Fibroblast of skin of left biceps (primary cell): ENCODE data around the gene MATCAP1.

Source experiments
- DNase-seq, 2 experiments: peaks; one replicate each; pipeline ENCODE4 v3.0.0-alpha.2; 2013; ENCODE audit warnings: low read depth in 2 of 2

MATCAP1 gene

DNA sequence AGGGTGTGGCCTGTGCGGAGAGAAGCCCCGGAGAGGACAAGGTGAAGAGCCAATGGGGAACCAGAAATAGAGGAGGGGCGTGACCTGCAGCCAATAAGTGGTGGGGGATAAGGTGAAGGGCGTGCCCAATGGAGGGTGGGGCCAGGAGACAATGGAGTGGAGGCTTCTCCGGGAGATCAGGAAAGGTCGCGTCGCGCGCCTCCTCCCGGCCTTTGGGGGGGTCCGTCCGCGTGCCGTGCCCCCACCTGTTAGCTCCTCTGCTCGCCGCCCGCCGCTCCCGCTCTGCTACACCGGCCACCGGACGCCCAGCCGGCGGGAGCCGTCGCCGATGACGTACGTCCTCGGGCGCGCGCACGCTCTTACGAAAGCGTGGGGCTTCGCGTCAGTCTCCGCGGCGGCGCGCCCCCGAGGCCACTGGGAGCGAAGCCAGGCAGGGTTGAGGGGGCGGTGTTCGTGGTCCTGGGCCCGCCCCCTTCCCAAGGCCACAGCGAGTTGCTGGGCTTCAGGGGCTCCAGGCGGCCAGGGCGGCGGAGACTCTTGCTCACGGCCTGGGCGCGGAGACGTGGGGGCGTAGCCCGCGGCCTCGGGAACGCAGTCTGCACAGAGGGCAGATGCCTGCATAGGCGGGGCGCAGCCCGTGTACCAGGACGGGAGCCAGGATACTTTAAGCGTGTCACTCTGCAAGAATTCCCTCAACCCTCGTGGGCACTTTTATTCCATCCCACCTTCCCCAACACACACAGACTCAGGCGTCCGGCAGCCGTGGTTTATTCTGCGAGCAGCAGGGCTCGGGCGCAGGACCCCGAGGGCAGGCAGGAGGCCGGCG, at the start of gene MATCAP1:
MATCAP1 (minus strand) TSS at position 337 of the 826 bp plus-strand sequence. CDS start 3,353 bp downstream, outside the sequence.
- DNase-seq = peak; percentile 93

DNA sequence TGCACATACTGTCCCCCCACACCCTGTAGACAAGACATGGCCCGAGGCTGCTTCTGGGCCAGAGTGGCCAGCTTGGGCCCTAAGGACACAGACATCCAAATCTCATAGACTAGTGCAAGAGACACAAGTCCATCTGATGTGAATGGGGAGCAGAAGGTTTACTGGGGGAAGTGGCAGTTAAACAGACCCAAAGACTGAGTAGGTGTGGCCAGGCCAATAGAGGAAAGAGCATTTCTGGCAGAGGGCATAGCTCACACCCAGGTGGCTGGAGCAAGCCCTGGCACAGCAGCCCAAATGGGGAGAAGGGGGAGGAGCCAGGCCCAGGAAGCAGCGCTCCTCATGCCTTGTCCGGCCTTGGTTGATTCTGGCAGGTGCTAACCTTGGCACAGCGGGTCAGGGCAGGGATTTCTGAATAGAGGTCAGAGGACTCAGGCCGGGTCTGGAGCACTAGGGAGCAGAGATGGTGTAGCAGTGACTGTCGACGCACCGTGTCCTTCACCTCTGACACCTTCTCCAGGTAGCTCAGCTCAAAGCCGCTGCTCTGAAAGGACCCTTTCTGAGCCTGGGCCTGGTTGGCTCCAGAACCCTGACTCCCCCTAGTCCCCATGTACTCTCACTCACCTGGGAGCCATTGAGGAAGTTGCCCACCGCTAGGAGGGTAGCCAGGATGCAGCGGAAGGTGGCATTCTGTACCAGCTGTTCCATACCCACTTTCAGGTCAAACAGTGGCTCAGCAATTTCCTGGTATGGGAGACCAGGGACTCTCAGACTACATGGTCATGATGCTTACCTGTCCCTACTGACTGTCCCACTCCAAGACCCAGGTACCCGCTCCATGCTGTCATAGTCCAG, 47.3 kb upstream of the MATCAP1 start:
- DNase-seq = no peak

DNA sequence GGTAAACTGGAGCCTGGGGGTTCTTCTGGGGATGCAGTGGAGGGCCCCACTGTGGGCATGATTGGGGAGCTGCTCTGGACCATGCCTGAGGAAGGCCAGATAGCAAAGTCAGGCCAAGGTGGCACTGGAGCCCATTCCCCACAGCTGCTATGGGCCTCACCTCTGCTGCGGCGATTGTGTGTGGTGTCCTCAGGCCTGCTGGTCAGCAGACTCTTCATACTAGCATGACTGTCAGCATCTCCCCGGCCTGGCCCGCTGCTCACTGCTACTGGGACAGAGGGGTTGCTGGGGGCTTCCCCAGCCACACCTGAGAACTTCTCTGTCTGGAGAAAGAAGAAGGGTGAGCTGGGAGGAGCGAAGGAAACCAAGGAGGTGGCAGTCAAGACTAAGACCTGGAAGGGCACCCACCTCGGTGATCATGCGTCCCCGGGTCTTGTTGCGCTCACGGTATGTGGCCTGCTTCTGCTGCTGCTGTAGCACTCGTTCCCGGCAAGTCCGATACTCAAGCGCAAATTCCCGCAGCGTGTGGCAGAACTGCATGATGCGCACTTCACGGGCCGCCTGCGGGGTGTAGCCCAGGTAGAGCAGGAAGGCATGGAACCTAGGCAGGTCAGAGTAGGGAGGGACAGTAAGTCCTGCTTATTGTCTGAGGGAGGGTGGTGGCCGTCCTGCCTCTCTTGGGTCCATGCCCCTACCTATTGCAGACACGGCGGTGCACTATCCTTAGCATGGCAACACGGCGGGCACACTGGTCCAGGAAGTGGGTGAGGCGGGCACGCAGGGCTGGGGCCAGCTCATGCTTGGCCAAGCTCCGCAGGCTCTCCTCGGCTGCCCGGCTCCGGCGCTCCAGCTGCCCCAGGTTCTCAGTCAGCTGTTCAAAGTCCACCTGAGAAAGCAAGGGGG, 46.4 kb upstream of the MATCAP1 start:
- DNase-seq = no peak

DNA sequence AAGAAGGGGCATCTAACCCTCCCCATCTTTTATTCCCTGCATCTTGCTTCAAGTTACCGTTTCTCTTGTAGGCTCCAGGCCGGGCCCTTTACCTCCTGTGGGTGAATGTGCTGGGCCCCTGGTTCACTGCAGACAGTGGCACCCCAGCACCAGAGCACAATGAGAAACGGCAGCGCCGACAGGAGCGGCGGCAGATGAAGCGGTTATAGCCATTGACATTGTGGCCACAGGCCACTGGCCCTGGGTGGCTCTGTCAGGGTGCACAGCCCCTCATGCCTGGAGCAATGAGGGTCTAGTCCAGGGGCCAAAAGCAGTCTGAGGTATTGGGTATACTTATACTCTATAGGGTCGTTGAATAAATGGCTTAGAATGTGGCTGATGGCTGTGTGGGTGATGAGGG, 45.1 kb upstream of the MATCAP1 start:
- no peak for DNase-seq

DNA sequence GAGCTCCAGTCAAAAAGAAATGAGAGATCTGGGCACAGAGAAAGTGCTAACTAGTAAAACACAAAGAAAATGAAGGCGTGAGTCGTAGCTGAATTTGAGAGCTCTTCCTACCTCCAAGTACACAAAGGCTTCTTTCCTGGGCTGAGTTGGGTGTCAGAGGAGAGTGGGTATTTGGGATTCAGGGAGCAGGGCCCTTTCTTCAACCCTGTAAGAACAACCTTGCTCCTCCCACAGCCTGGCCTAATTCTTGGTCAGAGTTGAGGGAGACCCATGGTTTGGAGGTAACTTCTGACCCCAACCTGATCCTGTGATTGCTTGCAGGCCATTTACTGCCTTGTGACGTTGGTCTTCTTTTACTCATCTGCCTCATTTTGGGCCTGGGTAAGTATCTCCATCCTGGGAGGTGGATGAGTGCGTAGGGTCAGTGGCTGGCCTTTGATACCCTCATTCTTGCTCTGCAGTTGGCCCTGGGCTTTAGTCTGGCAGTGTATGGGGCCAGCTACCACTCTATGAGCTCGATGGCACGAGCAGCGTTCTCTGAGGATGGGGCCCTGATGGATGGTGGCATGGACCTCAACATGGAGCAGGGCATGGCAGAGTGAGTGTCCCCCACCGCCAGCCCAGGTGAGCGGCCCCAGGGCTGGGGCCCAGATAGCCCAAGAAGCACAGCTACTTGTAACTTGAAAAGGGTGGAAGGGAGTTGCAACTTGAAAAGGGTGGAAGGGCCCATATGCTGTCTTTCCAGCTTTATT, 44.4 kb upstream of the MATCAP1 start:
- DNase-seq = no peak

DNA sequence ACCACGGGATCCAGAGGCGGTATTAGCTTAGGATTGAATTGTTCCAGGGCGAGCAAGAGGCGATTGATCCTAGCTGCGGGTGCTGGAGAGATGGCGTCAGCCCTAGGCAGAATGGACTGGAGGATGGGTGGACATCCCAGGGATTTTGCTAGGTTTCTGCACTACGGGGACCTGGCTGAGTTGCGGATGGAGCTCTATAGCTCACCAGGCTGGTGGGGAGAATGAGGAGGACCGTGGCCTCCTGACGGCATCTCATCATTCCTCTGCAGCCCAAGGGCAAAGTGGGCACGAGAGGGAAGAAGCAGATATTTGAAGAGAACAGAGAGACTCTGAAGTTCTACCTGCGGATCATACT, 43.8 kb upstream of the MATCAP1 start:
- no peak for DNase-seq

DNA sequence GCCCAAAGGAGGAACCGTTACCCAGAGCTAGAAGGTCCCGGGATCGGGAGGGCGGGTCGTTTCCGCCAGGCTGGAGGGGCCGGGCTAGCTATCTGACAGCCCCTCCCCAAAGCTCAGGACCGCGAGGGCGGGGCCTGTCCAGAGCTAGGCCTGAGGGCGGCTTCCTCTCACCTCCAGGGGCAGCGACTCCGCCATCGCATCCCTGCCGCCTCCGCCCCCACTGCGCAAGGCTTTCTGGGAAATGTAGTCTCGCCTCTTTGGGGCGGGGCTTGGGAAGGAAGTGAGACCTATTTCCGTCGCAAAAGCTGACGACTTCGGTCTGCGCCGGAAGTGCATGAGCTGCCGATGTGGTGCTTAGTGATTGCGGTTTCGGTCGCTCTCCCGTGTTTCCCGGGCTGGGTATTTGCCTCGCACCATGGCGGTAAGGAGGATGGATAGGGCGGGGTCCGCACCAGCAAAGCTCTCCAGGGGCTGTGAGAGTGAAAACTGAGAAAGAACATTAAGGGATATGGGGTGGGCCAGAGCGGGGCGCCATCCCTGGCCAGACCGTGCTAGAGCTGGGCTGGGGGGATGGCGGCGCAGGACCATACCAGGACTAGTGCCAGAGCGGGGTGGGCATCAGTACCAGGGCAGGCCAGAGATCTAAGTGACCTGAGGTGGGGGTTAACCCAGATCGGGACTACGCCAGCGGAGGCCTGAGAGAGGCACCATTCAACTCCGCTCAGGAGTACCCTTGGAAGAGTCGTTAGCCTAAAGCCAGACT, 43.2 kb upstream of the MATCAP1 start, which contains the start of gene TMEM208:
TMEM208 (plus strand) TSS at position 327 of the 763 bp plus-strand sequence; CDS start at position 416, 89 bp downstream.
- DNase-seq = peak; percentile 95 to 96

DNA sequence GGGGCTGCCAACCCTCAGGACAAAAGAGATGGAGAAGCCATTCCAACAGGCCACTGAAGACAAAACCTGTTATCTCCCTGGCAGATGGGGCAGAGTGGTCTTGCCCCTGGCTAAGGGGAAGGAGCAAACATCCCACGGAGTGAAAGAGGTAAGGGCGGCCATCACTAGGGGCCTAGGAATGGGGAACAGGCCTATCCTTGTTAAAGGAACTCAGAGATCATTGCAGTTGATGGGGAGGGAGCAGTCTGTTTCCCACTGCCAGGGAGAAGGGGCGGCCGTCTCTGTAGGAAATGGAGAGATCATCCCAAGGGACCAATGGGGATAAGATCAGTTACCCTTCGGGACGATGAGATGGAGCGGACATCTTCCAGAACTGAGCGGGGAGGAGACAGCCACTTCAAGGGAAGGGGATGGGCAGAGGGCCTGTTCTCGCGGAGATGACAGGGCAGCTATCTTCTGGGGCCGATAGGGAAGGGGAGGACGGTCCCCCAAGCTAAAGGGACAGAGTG, 42.6 kb upstream of the MATCAP1 start:
- no peak for DNase-seq

DNA sequence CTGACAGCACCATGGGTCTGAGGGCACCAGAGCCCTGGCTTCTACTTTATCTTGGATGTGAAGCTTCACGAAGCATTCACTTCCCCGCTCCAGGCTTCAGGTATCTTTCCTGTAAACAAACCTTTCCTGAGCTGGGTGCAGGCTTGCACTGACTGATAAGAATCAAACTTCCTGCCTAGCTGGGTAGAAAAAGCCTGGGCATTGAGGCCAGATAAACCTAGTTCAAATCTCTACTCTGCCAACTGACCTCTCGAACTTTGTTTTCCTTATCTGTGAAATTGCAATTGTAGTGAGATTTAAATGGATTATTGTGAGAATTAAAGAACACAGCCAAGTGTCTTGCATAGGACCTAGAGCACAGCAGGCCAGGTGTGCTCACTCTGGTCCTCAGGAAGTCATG, 40.2 kb upstream of the MATCAP1 start:
- DNase-seq = no peak

DNA sequence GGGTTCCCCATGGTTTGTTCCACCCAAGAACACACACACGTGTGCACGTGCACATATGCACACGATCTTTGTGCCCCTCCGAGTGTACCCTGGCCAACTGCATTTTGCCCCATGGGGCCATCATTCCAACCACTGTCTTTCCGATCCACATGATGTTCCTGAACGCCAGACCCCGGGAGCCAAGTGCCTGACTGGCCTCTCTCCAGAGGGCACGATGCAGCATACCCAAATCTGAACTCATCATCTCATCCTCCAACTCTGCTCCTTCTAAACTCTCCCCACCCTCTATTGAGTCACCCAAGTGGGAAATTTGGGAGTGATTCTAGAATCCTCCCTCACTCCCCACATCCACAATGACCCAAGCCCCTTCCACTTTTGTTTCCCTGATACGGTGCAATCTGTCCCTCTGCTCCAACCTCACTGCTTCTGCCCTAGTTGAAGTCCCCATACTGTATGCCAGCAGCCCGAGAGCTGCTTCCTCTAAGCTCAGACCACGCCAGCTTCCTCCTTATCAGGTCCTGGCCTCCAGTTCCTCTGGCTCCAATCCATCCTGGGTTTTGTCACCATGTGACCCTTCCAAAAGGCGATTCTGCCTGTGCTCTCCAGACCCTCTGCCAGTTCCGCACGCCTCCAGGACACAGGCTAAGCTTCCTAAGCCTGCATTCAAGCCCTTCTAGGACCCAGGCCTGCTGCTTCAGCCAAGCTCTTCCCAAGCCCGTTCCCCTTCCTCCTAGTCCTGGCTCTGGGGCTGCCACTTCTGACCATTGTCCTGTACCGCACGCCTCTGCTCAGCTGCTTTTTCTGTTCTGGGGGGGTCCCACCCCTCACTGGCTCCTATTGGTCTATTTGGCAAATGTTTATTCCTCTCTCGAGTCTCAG, 33.1 kb upstream of the MATCAP1 start:
- DNase-seq = no peak

DNA sequence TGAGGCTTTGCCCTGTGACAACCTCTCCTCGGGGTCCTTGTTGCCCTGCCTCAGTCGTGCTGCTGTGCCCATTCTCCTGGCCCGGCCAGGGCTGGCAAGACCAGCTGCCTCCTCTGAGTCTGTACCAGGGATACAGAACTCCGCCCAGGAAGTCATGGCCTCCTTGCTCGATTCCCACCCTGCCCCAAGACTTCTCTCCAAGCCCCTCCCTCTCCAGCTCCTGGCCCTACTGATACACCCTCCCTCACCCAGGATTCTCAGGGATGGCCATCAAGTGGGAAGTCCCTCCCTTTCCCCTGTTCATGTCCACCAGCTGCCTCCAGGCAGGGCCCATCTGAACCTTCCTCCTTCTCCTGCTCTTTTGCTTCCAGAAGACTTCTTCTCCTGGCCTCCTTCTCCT, 31.9 kb upstream of the MATCAP1 start:
- no peak for DNase-seq

DNA sequence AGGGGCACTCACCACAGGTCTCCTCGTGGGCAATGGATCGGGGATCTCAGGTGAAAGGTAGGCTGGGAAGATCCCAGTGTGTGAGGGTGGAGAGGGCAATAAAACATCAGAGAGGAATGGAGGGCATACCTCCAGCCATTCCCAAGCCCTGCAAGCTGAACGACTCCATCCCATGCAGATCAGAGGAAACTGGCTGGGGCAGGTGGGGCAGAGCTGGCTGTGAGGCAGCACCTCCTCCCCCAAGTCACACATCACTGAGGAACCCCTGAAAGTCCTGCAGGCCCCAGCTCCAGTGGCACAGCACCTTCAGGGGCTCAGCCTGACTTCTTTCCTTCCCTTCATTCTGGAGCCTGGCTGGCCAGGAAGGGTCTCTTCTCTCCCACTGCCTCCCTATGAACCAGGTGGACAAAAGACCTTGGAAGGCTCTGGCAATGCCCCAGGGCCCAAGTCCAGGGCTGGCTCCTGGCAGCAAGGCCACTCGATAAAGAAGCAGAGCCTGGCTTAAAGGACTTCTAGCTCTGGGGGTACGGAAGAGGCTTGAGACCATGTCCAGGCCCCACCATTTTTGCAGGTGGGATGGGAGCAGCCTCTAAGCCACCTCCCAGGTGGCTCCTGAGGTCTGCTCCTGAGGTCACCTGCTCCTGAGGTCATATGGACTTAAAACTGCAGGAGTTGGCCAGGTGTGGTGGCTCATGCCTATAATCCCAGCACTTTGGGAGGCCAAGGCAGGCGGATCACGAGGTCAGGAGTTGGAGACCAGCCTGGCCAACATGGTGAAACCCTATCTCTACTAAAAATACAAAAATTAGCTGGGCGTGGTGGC, 29.6 kb upstream of the MATCAP1 start:
- no peak for DNase-seq

DNA sequence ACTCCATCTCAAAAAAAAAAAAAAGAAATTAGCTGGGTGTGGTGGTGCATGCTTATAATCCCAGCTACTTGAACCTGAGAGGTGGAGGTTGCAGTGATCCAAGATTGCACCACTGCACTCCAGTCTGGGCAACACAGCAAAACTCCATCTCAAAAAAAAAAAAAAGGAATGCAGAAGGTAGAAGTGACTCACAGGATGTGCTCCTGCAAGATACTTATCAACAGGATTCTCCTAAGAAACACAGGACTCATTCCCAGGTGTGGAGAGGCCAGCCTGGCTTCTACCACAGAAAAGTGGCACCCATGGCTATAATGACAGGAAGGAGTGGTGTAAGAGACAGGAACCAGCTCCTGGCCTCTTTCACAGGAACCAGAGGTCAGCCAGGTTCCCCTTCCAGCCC, 29.0 kb upstream of the MATCAP1 start:
- no peak for DNase-seq

DNA sequence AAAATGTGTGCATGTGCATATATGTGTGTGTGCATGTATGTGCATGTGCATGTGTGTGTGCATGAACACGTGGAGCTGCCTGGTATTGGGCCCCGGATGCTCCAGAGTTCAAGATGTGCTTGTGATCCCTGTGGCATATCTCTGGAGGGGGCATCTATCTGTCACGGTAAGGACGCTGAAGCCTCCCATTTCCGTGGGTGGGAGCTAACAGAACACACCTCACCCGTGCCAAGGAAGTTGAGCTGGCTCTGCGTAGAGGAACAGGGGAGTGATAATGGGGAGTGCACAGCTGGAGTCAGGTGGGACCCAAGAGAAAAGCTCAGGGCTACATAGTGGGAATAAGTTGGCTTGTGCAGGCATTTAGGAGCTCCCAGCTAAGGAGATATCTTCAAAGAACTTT, 27.9 kb upstream of the MATCAP1 start:
- no peak for DNase-seq

DNA sequence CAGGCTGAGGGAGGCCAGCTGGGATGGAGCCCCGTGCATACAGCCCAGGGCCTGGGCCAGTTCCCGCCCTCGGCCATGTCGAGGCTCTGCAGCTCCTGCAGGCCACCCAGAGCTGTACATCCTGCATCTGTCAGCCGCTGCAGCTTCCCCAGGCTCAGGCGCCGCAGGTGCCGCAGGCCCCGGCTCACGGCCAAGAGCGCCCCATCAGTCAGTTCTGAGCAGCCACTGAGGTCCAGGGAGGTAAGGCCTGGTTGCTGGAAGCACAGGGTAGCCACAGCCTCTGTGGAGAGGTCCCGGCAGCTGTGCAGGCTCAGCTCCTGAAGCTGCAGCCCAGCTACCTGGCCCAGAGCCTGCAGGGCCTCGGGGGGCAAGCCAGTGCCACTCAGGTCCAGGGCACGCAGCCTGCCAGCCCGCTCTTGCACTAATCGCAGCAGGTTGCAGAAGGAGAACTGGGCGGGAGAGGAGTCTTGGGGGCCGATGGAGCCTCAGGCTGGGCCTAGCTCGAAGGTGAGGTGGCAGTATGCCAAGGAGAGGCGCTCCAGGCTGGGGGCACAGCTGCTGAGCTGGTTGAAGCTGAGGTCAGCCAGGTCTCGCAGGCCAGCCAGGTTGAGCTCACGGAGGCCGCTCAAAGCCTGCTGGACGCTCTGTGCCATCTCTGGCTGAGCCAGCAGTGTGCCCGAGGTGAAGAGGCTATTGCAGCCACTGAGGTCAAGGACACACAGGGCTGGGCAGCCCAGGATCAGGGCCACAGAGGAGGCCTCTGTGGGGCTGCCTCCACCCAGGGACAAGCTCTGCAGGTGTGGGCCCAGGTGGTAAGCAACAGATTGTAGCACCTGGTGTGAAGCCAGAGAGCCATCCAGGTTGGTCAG, 26.5 kb upstream of the MATCAP1 start:
- DNase-seq = no peak

DNA sequence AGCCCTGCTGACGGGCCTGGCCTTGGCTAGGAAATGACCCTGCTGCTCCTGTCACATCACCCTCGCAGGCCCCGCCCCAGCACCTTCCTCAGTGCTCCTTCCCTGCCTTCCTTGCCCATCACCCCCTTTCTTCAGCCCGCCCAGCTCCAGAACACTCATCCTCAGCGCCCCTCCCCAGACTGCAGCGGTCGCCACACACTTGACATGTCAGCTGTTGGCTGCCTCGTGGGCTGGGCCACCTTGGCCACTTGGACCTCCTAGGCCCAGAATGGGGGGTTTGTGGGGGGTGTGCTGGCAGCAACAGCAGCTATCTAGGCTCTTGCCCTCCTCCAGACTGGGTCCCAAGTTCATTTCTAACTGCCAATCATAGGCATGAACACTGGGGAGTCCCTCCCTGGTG, 25.8 kb upstream of the MATCAP1 start:
- no peak for DNase-seq
